Measurements from ENCODE around the gene ORC6. TPM values are rescaled to one million over a fixed set of nuclear protein-coding genes. Genes with fewer than 3 reads are reported as not detected.

Gene ORC6
- total RNA-seq, 1 experiment from 2014 or later, result 76.1 TPM

DNA sequence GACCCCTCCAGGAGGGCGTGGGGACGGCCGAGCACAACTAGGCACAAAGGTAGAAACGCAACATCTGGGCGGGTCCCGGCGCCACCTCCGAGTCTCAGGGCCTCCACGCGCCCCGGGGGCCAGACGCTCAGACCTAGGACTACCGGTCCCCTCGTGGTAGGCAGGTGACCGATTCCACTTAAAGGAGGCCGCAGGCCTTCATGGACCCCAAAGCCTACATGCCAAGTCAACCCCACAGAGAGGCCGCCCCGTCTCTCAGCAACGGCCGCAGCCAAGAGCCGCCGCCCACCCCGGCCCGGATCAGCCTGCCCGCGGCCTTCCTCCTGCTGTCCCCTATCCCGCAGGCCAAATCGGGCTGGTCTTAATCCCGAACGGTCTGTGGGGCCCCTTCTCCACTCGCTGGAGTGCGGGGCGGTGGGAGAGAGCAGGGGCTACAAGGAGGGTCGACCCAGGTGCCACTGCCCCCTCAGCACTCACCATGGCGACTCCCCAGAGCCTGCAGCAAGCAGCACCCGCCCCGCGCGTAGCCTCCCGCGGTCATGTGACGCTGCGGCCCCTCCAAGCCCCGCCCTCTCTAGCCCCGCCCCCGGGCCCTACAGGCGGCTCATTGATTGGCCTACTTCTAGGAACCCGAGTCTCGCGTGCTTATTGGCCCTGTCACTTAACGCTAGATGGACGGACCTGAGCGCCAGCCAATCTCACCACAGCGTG is 650 bp upstream of the ORC6 start, which contains the start of gene VPS35 (continued):
- TF ChIP-seq, protein P1, sequence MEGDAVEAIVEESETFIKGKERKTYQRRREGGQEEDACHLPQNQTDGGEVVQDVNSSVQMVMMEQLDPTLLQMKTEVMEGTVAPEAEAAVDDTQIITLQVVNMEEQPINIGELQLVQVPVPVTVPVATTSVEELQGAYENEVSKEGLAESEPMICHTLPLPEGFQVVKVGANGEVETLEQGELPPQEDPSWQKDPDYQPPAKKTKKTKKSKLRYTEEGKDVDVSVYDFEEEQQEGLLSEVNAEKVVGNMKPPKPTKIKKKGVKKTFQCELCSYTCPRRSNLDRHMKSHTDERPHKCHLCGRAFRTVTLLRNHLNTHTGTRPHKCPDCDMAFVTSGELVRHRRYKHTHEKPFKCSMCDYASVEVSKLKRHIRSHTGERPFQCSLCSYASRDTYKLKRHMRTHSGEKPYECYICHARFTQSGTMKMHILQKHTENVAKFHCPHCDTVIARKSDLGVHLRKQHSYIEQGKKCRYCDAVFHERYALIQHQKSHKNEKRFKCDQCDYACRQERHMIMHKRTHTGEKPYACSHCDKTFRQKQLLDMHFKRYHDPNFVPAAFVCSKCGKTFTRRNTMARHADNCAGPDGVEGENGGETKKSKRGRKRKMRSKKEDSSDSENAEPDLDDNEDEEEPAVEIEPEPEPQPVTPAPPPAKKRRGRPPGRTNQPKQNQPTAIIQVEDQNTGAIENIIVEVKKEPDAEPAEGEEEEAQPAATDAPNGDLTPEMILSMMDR (IDR thresholded peaks at IDR 0.05), result 0 out of 2 replicates have a peak, but pooled peaks have one; percentile 3
- no peak; the same call in 1 of the 2 replicates for TF ChIP-seq ZNF219 (CRISPR knock-in tag; IDR thresholded peaks at IDR 0.05; ENCODE audit: borderline replicate concordance)
- no peak for TF ChIP-seq IRF2 (CRISPR knock-in tag; IDR thresholded peaks at IDR 0.05; ENCODE audit: borderline replicate concordance, low read depth)
- no peak for TF ChIP-seq ZNF121 (CRISPR knock-in tag; IDR thresholded peaks at IDR 0.05)
- TF ChIP-seq, protein P2, sequence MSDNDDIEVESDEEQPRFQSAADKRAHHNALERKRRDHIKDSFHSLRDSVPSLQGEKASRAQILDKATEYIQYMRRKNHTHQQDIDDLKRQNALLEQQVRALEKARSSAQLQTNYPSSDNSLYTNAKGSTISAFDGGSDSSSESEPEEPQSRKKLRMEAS (CRISPR knock-in tag; IDR thresholded peaks at IDR 0.05), result no peak
- TF ChIP-seq EMX1 (CRISPR knock-in tag; IDR thresholded peaks at IDR 0.05), result no peak
- TF ChIP-seq, protein P3, sequence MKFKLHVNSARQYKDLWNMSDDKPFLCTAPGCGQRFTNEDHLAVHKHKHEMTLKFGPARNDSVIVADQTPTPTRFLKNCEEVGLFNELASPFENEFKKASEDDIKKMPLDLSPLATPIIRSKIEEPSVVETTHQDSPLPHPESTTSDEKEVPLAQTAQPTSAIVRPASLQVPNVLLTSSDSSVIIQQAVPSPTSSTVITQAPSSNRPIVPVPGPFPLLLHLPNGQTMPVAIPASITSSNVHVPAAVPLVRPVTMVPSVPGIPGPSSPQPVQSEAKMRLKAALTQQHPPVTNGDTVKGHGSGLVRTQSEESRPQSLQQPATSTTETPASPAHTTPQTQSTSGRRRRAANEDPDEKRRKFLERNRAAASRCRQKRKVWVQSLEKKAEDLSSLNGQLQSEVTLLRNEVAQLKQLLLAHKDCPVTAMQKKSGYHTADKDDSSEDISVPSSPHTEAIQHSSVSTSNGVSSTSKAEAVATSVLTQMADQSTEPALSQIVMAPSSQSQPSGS (CRISPR knock-in tag; IDR thresholded peaks at IDR 0.05; ENCODE audit: borderline replicate concordance, low read depth), result no peak
- TF ChIP-seq SMAD3 (CRISPR knock-in tag; IDR thresholded peaks at IDR 0.05; ENCODE audit: borderline replicate concordance), result no peak
- no peak for TF ChIP-seq ZBTB21 (CRISPR knock-in tag; IDR thresholded peaks at IDR 0.05; ENCODE audit: borderline replicate concordance)
- no peak for TF ChIP-seq RELA (CRISPR knock-in tag; IDR thresholded peaks at IDR 0.05; ENCODE audit: borderline replicate concordance)
- TF ChIP-seq, protein P4, sequence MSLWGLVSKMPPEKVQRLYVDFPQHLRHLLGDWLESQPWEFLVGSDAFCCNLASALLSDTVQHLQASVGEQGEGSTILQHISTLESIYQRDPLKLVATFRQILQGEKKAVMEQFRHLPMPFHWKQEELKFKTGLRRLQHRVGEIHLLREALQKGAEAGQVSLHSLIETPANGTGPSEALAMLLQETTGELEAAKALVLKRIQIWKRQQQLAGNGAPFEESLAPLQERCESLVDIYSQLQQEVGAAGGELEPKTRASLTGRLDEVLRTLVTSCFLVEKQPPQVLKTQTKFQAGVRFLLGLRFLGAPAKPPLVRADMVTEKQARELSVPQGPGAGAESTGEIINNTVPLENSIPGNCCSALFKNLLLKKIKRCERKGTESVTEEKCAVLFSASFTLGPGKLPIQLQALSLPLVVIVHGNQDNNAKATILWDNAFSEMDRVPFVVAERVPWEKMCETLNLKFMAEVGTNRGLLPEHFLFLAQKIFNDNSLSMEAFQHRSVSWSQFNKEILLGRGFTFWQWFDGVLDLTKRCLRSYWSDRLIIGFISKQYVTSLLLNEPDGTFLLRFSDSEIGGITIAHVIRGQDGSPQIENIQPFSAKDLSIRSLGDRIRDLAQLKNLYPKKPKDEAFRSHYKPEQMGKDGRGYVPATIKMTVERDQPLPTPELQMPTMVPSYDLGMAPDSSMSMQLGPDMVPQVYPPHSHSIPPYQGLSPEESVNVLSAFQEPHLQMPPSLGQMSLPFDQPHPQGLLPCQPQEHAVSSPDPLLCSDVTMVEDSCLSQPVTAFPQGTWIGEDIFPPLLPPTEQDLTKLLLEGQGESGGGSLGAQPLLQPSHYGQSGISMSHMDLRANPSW (CRISPR knock-in tag; conservative IDR thresholded peaks at IDR 0.05; ENCODE audit: low read depth), result no peak
- TF ChIP-seq, protein P5, sequence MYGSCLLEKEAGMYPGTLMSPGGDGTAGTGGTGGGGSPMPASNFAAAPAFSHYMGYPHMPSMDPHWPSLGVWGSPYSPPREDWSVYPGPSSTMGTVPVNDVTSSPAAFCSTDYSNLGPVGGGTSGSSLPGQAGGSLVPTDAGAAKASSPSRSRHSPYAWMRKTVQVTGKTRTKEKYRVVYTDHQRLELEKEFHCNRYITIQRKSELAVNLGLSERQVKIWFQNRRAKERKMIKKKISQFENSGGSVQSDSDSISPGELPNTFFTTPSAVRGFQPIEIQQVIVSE (CRISPR knock-in tag; IDR thresholded peaks at IDR 0.05; ENCODE audit: borderline replicate concordance), result no peak
- TF ChIP-seq, protein P6, sequence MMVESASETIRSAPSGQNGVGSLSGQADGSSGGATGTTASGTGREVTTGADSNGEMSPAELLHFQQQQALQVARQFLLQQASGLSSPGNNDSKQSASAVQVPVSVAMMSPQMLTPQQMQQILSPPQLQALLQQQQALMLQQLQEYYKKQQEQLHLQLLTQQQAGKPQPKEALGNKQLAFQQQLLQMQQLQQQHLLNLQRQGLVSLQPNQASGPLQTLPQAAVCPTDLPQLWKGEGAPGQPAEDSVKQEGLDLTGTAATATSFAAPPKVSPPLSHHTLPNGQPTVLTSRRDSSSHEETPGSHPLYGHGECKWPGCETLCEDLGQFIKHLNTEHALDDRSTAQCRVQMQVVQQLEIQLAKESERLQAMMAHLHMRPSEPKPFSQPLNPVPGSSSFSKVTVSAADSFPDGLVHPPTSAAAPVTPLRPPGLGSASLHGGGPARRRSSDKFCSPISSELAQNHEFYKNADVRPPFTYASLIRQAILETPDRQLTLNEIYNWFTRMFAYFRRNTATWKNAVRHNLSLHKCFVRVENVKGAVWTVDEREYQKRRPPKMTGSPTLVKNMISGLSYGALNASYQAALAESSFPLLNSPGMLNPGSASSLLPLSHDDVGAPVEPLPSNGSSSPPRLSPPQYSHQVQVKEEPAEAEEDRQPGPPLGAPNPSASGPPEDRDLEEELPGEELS (CRISPR knock-in tag; IDR thresholded peaks at IDR 0.05), result no peak
- TF ChIP-seq, protein P7, sequence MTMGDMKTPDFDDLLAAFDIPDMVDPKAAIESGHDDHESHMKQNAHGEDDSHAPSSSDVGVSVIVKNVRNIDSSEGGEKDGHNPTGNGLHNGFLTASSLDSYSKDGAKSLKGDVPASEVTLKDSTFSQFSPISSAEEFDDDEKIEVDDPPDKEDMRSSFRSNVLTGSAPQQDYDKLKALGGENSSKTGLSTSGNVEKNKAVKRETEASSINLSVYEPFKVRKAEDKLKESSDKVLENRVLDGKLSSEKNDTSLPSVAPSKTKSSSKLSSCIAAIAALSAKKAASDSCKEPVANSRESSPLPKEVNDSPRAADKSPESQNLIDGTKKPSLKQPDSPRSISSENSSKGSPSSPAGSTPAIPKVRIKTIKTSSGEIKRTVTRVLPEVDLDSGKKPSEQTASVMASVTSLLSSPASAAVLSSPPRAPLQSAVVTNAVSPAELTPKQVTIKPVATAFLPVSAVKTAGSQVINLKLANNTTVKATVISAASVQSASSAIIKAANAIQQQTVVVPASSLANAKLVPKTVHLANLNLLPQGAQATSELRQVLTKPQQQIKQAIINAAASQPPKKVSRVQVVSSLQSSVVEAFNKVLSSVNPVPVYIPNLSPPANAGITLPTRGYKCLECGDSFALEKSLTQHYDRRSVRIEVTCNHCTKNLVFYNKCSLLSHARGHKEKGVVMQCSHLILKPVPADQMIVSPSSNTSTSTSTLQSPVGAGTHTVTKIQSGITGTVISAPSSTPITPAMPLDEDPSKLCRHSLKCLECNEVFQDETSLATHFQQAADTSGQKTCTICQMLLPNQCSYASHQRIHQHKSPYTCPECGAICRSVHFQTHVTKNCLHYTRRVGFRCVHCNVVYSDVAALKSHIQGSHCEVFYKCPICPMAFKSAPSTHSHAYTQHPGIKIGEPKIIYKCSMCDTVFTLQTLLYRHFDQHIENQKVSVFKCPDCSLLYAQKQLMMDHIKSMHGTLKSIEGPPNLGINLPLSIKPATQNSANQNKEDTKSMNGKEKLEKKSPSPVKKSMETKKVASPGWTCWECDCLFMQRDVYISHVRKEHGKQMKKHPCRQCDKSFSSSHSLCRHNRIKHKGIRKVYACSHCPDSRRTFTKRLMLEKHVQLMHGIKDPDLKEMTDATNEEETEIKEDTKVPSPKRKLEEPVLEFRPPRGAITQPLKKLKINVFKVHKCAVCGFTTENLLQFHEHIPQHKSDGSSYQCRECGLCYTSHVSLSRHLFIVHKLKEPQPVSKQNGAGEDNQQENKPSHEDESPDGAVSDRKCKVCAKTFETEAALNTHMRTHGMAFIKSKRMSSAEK (CRISPR knock-in tag; IDR thresholded peaks at IDR 0.05; ENCODE audit: borderline replicate concordance), result no peak
- no peak for TF ChIP-seq GRHL2 (CRISPR knock-in tag; IDR thresholded peaks at IDR 0.05; ENCODE audit: insufficient replicate concordance, severe bottlenecking)
- TF ChIP-seq, protein P8, sequence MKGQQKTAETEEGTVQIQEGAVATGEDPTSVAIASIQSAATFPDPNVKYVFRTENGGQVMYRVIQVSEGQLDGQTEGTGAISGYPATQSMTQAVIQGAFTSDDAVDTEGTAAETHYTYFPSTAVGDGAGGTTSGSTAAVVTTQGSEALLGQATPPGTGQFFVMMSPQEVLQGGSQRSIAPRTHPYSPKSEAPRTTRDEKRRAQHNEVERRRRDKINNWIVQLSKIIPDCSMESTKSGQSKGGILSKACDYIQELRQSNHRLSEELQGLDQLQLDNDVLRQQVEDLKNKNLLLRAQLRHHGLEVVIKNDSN (CRISPR knock-in tag; IDR thresholded peaks at IDR 0.05), result peak; percentile 95
- TF ChIP-seq ATF1 (CRISPR knock-in tag; IDR thresholded peaks at IDR 0.05), result 0 out of 2 replicates have a peak, but pooled peaks have one; percentile 51
- TF ChIP-seq, protein P9, sequence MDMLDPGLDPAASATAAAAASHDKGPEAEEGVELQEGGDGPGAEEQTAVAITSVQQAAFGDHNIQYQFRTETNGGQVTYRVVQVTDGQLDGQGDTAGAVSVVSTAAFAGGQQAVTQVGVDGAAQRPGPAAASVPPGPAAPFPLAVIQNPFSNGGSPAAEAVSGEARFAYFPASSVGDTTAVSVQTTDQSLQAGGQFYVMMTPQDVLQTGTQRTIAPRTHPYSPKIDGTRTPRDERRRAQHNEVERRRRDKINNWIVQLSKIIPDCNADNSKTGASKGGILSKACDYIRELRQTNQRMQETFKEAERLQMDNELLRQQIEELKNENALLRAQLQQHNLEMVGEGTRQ (CRISPR knock-in tag; IDR thresholded peaks at IDR 0.05), result peak; percentile 97
- TF ChIP-seq, protein P10, sequence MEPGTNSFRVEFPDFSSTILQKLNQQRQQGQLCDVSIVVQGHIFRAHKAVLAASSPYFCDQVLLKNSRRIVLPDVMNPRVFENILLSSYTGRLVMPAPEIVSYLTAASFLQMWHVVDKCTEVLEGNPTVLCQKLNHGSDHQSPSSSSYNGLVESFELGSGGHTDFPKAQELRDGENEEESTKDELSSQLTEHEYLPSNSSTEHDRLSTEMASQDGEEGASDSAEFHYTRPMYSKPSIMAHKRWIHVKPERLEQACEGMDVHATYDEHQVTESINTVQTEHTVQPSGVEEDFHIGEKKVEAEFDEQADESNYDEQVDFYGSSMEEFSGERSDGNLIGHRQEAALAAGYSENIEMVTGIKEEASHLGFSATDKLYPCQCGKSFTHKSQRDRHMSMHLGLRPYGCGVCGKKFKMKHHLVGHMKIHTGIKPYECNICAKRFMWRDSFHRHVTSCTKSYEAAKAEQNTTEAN (CRISPR knock-in tag; IDR thresholded peaks at IDR 0.05), result no peak
